Esophagus squamous epithelium (tissue), 4 donors: ENCODE results near the gene FAM163B.

Experiments used
- POLR2A ChIP-seq, 4 donors: fragments of 450-650 bp; IDR thresholded peaks; one replicate each; pipeline ENCODE4 v1.6.1; 2017; ENCODE audit warnings: antibody characterized with exemption in 4 of 4, mild to moderate bottlenecking in 4 of 4, moderate library complexity in 3 of 4
- TF ChIP-seq, protein P1 (sequence below), 6 experiments: fragments of 450-650 bp in 4 of 6; fragments of 200-600 bp in 2 of 6; sonication (generic) in 2 of 6; IDR thresholded peaks; one replicate each; pipeline ENCODE4 v1.5.1; 2016 to 2019; ENCODE audit warnings: antibody characterized with exemption in 6 of 6, mild to moderate bottlenecking in 4 of 6, moderate library complexity in 4 of 6

DNA sequence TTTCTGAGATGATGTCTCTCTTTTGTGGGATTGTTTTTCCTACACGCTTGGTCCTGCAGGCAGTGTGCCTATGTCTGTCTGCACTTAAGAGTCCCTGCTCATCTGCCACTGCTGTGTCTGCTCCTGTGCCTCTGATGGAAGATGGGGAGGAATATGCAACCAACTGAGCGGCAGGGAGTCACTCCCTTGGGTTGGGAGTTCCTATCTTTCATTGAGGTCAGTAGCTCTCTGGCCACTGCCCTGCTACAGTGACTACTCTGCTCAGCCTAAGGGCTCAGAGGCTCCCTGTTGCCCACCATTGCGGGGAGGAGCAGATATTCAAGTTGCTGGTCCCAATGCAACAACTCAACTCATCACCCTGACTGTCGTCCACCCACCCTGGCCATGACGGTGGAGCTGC lies 13.4 kb upstream of the FAM163B start:
- TF ChIP-seq, protein P1, sequence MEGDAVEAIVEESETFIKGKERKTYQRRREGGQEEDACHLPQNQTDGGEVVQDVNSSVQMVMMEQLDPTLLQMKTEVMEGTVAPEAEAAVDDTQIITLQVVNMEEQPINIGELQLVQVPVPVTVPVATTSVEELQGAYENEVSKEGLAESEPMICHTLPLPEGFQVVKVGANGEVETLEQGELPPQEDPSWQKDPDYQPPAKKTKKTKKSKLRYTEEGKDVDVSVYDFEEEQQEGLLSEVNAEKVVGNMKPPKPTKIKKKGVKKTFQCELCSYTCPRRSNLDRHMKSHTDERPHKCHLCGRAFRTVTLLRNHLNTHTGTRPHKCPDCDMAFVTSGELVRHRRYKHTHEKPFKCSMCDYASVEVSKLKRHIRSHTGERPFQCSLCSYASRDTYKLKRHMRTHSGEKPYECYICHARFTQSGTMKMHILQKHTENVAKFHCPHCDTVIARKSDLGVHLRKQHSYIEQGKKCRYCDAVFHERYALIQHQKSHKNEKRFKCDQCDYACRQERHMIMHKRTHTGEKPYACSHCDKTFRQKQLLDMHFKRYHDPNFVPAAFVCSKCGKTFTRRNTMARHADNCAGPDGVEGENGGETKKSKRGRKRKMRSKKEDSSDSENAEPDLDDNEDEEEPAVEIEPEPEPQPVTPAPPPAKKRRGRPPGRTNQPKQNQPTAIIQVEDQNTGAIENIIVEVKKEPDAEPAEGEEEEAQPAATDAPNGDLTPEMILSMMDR (IDR thresholded peaks at IDR 0.05) = no peak
- no peak for TF ChIP-seq POLR2A (IDR thresholded peaks at IDR 0.05)
